Neural progenitor cell (in vitro differentiated cells): Measurements from ENCODE around the gene DMRTA1. TPM values are rescaled to one million over a fixed set of nuclear protein-coding genes. Genes with fewer than 3 reads are reported as not detected.

Experiments used
- DNase-seq: peaks from one replicate; pipeline ENCODE4 v3.0.0-alpha.2; 2016; ENCODE audit warnings: low spot score
- H2AFZ ChIP-seq: fragments of 200-600 bp; sonication (generic); replicated peaks from 2 replicates; pipeline ENCODE4 v1.6.1; 2016; ENCODE audit warnings: antibody characterized with exemption
- H3F3A ChIP-seq: fragments of 200-600 bp; sonication (generic); 2 replicates; pipeline ENCODE4 v1.6.1; 2016; ENCODE audit warnings: antibody characterized with exemption, low read depth
- H3K27ac ChIP-seq: fragments of 200-600 bp; sonication (generic); 2 replicates; pipeline ENCODE4 v1.5.1; 2016; ENCODE audit warnings: mild to moderate bottlenecking
- H3K27me3 ChIP-seq: fragments of 200-600 bp; sonication (generic); 2 replicates; pipeline ENCODE4 v1.6.1; 2016; ENCODE audit warnings: mild to moderate bottlenecking, moderate library complexity
- H3K36me3 ChIP-seq: fragments of 200-600 bp; sonication (generic); 2 replicates; pipeline ENCODE4 v1.5.1; 2016
- H3K4me1 ChIP-seq: fragments of 200-600 bp; sonication (generic); 2 replicates; pipeline ENCODE4 v1.6.1; 2016; ENCODE audit warnings: mixed run types
- H3K4me2 ChIP-seq: fragments of 200-600 bp; sonication (generic); 2 replicates; pipeline ENCODE4 v1.6.1; 2016
- H3K4me3 ChIP-seq: fragments of 200-600 bp; sonication (generic); 2 replicates; pipeline ENCODE4 v1.5.1; 2016
- H3K79me2 ChIP-seq: fragments of 200-600 bp; sonication (generic); 2 replicates; pipeline ENCODE4 v1.6.1; 2016; ENCODE audit warnings: low read depth
- H3K9ac ChIP-seq: fragments of 200-600 bp; sonication (generic); 2 replicates; pipeline ENCODE4 v1.6.1; 2016
- H3K9me3 ChIP-seq: fragments of 200-600 bp; sonication (generic); 2 replicates; pipeline ENCODE4 v1.5.1; 2016; ENCODE audit warnings: low read depth
- H4K20me1 ChIP-seq: fragments of 200-600 bp; sonication (generic); 2 replicates; pipeline ENCODE4 v1.6.1; 2016; ENCODE audit warnings: low read depth
- H3K27ac Mint-ChIP-seq: 3 replicates; pipeline ENCODE4 v1.8.0; 2021; ENCODE audit warnings: mixed read lengths
- H3K27me3 Mint-ChIP-seq: 2 replicates; pipeline ENCODE4 v1.8.0; 2022; ENCODE audit warnings: low read depth, mild to moderate bottlenecking, inconsistent platforms, moderate library complexity, mixed read lengths; ENCODE audit not compliant: insufficient read depth
- H3K36me3 Mint-ChIP-seq: 3 replicates; pipeline ENCODE4 v1.8.0; 2021; ENCODE audit warnings: mixed read lengths
- H3K4me1 Mint-ChIP-seq: 3 replicates; pipeline ENCODE4 v1.8.0; 2021; ENCODE audit warnings: mixed read lengths
- H3K4me3 Mint-ChIP-seq: 3 replicates; pipeline ENCODE4 v1.8.0; 2021; ENCODE audit warnings: mild to moderate bottlenecking, moderate library complexity, mixed read lengths
- H3K9me3 Mint-ChIP-seq: 3 replicates; pipeline ENCODE4 v1.8.0; 2020; ENCODE audit warnings: mixed read lengths
- CTCF ChIP-seq: fragments of 200-600 bp; sonication (generic); IDR thresholded peaks from 2 replicates; pipeline ENCODE4 v1.5.1; 2017; ENCODE audit warnings: antibody characterized with exemption, mild to moderate bottlenecking
- EZH2 ChIP-seq: fragments of 200-600 bp; sonication (generic); IDR thresholded peaks from 2 replicates; pipeline ENCODE4 v1.6.1; 2017; ENCODE audit warnings: antibody characterized with exemption, mild to moderate bottlenecking, moderate library complexity
- EZH2phosphoT487 ChIP-seq: fragments of 200-600 bp; sonication (generic); IDR thresholded peaks from 2 replicates; pipeline ENCODE4 v1.6.1; 2017; ENCODE audit warnings: antibody characterized with exemption
- total RNA-seq: library from RNA; depleted of rRNA; stranded (reverse); fragments of >200 nt; gene quantifications from 2 replicates; pipeline ENCODE4 v1.2.3, GENCODE V29; 2015; ENCODE audit warnings: low replicate concordance

DMRTA1 gene
- total RNA-seq, 1 donor from 2014 or later, result 21.3 TPM

- Mint-ChIP-seq H3K27ac (no peak overlapping the region), H3K9me3 (no peaks in the 10 kb centered on the region), H3K4me1 (peaks cover 5% of the 10 kb centered on the region), H3K27me3 (no peaks in the 10 kb centered on the region), H3K36me3 (no peaks in the 10 kb centered on the region), H3K4me3 (no peak overlapping the region)
- Histone ChIP-seq H3F3A (peaks cover 7% of the 10 kb centered on the region), H3K27ac (no peak overlapping the region), H3K79me2 (no peaks in the 10 kb centered on the region), H3K4me1 (peaks cover 24% of the 10 kb centered on the region), H2AFZ (no peak overlapping the region), H3K9me3 (no peaks in the 10 kb centered on the region), H3K36me3 (no peaks in the 10 kb centered on the region), H3K4me2 (no peak overlapping the region), H3K9ac (no peak overlapping the region), H4K20me1 (no peaks in the 10 kb centered on the region), H3K27me3 (no peaks in the 10 kb centered on the region), H3K4me3 (no peak overlapping the region)
- no peak for TF ChIP-seq CTCF
- TF ChIP-seq EZH2phosphoT487, result no peak
- no peak for TF ChIP-seq EZH2
- no peak for DNase-seq
These were observed 23.1 kb upstream of the DMRTA1 start for GRCh38 chr9:22423566-22423965.

GRCh38 chr9:22424616-22425015, 22.0 kb upstream of the DMRTA1 start:
- Histone ChIP-seq H4K20me1 (no peaks in the 10 kb centered on the region), H3K9me3 (no peaks in the 10 kb centered on the region), H3K27ac (no peak overlapping the region), H3K4me3 (no peak overlapping the region), H3K27me3 (no peaks in the 10 kb centered on the region), H3K9ac (no peak overlapping the region), H3K36me3 (no peaks in the 10 kb centered on the region), H3K79me2 (no peaks in the 10 kb centered on the region), H2AFZ (no peak overlapping the region), H3F3A (peaks cover 7% of the 10 kb centered on the region), H3K4me2 (no peak overlapping the region), H3K4me1 (peaks cover 24% of the 10 kb centered on the region)
- no peaks in the 10 kb centered on the region for H3K36me3 Mint-ChIP-seq
- TF ChIP-seq CTCF, result no peak
- no peak for TF ChIP-seq EZH2phosphoT487
- TF ChIP-seq EZH2, result no peak
- H3K27ac Mint-ChIP-seq, result no peak overlapping the region
- no peak overlapping the region for H3K4me3 Mint-ChIP-seq
- no peak for DNase-seq
- H3K27me3 Mint-ChIP-seq, result no peaks in the 10 kb centered on the region
- H3K4me1 Mint-ChIP-seq, result peaks cover 5% of the 10 kb centered on the region
- no peaks in the 10 kb centered on the region for H3K9me3 Mint-ChIP-seq

GRCh38 chr9:22425551-22425950, 21.1 kb upstream of the DMRTA1 start:
- Mint-ChIP-seq H3K9me3 (no peaks in the 10 kb centered on the region), H3K36me3 (no peaks in the 10 kb centered on the region), H3K27me3 (no peaks in the 10 kb centered on the region), H3K27ac (no peak overlapping the region), H3K4me1 (peaks cover 5% of the 10 kb centered on the region), H3K4me3 (no peak overlapping the region)
- H3F3A ChIP-seq, result peaks cover 7% of the 10 kb centered on the region
- H4K20me1 ChIP-seq, result no peaks in the 10 kb centered on the region
- peak; percentile 74 for DNase-seq
- no peak overlapping the region for H2AFZ ChIP-seq
- H3K36me3 ChIP-seq, result no peaks in the 10 kb centered on the region
- H3K4me3 ChIP-seq, result no peak overlapping the region
- H3K27me3 ChIP-seq, result no peaks in the 10 kb centered on the region
- no peaks in the 10 kb centered on the region for H3K9me3 ChIP-seq
- peak overlapping the region; percentile 56 for H3K27ac ChIP-seq
- peaks cover 33% of the 10 kb centered on the region for H3K4me1 ChIP-seq
- H3K9ac ChIP-seq, result no peak overlapping the region
- TF ChIP-seq EZH2 (no peak), EZH2phosphoT487 (no peak), CTCF (no peak)
- peak overlapping the region; percentile 13 for H3K4me2 ChIP-seq
- no peaks in the 10 kb centered on the region for H3K79me2 ChIP-seq
